ENCODE data around the gene BCAR3. TPM values are rescaled to one million over a fixed set of nuclear protein-coding genes. Genes with fewer than 3 reads are reported as not detected.

Gene BCAR3
- total RNA-seq, 4 donors from 2014 or later = 17.3 to 72.7 (median 54.2) TPM

GRCh38 chr1:93549131-93549530 is 132.5 kb downstream of the BCAR3 start:
- no peak for TF ChIP-seq CTCF (IDR thresholded peaks at IDR 0.05)
- Histone ChIP-seq H3K27me3 (no peaks in the 10 kb centered on the region), H3K36me3 (peaks cover 0 to 34% (median 0%) of the 10 kb centered on the region in 3 donors), H3K9me3 (no peaks in the 10 kb centered on the region), H3K4me1 (peaks cover 0 to 19% (median 0%) of the 10 kb centered on the region in 4 donors), H3K27ac (no peak overlapping the region), H3K4me3 (no peak overlapping the region)
- DNase-seq = no peak

- Histone ChIP-seq H3K36me3 (peaks cover 0 to 34% (median 0%) of the 10 kb centered on the region in 3 donors), H3K4me1 (no peaks in the 10 kb centered on the region), H3K9me3 (no peaks in the 10 kb centered on the region), H3K27ac (peak overlapping the region in 1 of 4 donors; percentile 61), H3K27me3 (no peaks in the 10 kb centered on the region), H3K4me3 (no peak overlapping the region)
- DNase-seq = no peak
- TF ChIP-seq POLR2A (IDR thresholded peaks at IDR 0.05) = no peak
- TF ChIP-seq CTCF (IDR thresholded peaks at IDR 0.05) = no peak
Observed at GRCh38 chr1:93546162-93546863, 135.3 kb downstream of the BCAR3 start.

GRCh38 chr1:93542398-93542797 is 139.2 kb downstream of the BCAR3 start:
- Histone ChIP-seq H3K27me3 (no peaks in the 10 kb centered on the region), H3K36me3 (peaks cover 0 to 7% (median 0%) of the 10 kb centered on the region in 3 donors), H3K9me3 (no peaks in the 10 kb centered on the region), H3K27ac (no peak overlapping the region), H3K4me3 (no peak overlapping the region), H3K4me1 (no peaks in the 10 kb centered on the region)
- TF ChIP-seq CTCF (IDR thresholded peaks at IDR 0.05) (no peak), POLR2A (IDR thresholded peaks at IDR 0.05) (no peak)
- no peak for DNase-seq

- no peak overlapping the region for H3K4me3 ChIP-seq
- TF ChIP-seq CTCF (IDR thresholded peaks at IDR 0.05) = no peak
- TF ChIP-seq POLR2A (IDR thresholded peaks at IDR 0.05) = no peak
- no peaks in the 10 kb centered on the region for H3K4me1 ChIP-seq
- H3K36me3 ChIP-seq = peaks cover 0 to 5% (median 0%) of the 10 kb centered on the region in 3 donors
- DNase-seq = no peak
- no peaks in the 10 kb centered on the region for H3K9me3 ChIP-seq
- H3K27ac ChIP-seq = no peak overlapping the region
- H3K27me3 ChIP-seq = no peaks in the 10 kb centered on the region
Observed at GRCh38 chr1:93541045-93541444, 140.6 kb downstream of the BCAR3 start.

DNA sequence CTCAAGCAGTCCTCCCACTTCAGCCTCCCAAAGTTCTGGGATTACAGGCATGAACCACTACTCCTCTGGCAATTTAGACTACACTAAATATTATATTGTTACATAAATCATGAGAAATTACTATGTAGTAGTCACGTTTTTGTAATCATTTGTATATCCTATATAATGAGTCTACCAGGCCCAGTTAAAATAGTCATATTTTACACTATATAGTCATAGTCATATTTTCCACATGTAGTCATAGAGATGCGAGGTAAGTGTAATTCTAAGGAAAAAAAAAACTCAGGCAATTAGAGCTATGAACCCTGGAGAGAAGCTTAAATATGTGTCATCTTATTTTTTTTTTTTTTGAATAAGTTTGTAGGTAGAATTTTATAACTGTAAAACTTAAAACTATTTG is 143.7 kb downstream of the BCAR3 start:
- Histone ChIP-seq H3K36me3 (peaks cover 0 to 8% (median 0%) of the 10 kb centered on the region in 3 donors), H3K27ac (no peak overlapping the region), H3K4me1 (no peaks in the 10 kb centered on the region), H3K9me3 (no peaks in the 10 kb centered on the region), H3K4me3 (no peak overlapping the region), H3K27me3 (no peaks in the 10 kb centered on the region)
- TF ChIP-seq POLR2A (IDR thresholded peaks at IDR 0.05) (no peak), CTCF (IDR thresholded peaks at IDR 0.05) (no peak)
- DNase-seq = no peak

All from Peyer's patch (tissue), 4 donors.